Prostate gland (tissue), 2 donors: ENCODE results near the gene PODN. TPM values are rescaled to one million over a fixed set of nuclear protein-coding genes. Genes with fewer than 3 reads are reported as not detected.
A peak's percentile ranks its signal among the peaks of the same experiment; 100 is the strongest.

ENCODE experiments used
- DNase-seq: peaks from one replicate; pipeline ENCODE4 v3.0.0-alpha.2; 2019; ENCODE audit warnings: low spot score
- H3K27ac ChIP-seq, 2 donors: fragments of 200-600 bp; sonication (generic); 2 replicates each; pipeline ENCODE4 v1.5.1; 2017 to 2019
- H3K27me3 ChIP-seq: fragments of 200-600 bp; sonication (generic); replicated peaks from 2 replicates; pipeline ENCODE4 v1.5.1; 2019; ENCODE audit not compliant: insufficient read depth
- H3K36me3 ChIP-seq, 2 donors: fragments of 200-600 bp; sonication (generic); 1 replicate in 1 of 2; 2 replicates in 1 of 2; pipeline versions ENCODE4 v1.5.1 to v1.8.1; 2017 to 2019
- H3K4me1 ChIP-seq: fragments of 200-600 bp; sonication (generic); replicated peaks from 2 replicates; pipeline ENCODE4 v1.5.1; 2019
- H3K4me3 ChIP-seq, 2 donors: fragments of 200-600 bp; sonication (generic); 2 replicates each; pipeline ENCODE4 v1.5.1; 2017 to 2019
- H3K9me3 ChIP-seq: fragments of 200-600 bp; sonication (generic); 2 replicates; pipeline ENCODE4 v1.5.1; 2017
- POLR2A ChIP-seq: fragments of 450-650 bp; IDR thresholded peaks from one replicate; pipeline ENCODE4 v1.6.1; 2016; ENCODE audit warnings: antibody characterized with exemption, mild to moderate bottlenecking
- POLR2AphosphoS5 ChIP-seq: sonication (generic); formaldehyde crosslinking; IDR thresholded peaks from one replicate; pipeline ENCODE4 v1.6.1; 2017; ENCODE audit warnings: antibody characterized with exemption
- WGBS: methylation state at CpG from one replicate; pipeline ENCODE4 v1.1.5; 2018; 5-methylcytosine and 5-hydroxymethylcytosine counted together
- intact Hi-C: fragments of 100-400 bp; cut with DNase I; formaldehyde crosslinking; loops from one replicate; pipeline ENCODE4 v1.14.2; 2022
- total RNA-seq, 2 donors: library from RNA; depleted of rRNA; stranded (reverse); fragments of >200 nt; gene quantifications; one replicate each; pipeline ENCODE4 v1.1.0, GENCODE V29; 2016
- TF ChIP-seq, protein P1 (sequence below), 4 experiments: fragments of 200-600 bp in 2 of 4; fragments of 450-650 bp in 2 of 4; sonication (generic) in 2 of 4; IDR thresholded peaks; 1 replicate in 3 of 4; 2 replicates in 1 of 4; pipeline ENCODE4 v1.5.1; 2016 to 2019; ENCODE audit warnings: antibody characterized with exemption in 4 of 4, mild to moderate bottlenecking in 2 of 4, moderate library complexity in 2 of 4

Gene PODN
- total RNA-seq, 2 donors from 2014 or later: 11.6 to 92.7 TPM

DNA sequence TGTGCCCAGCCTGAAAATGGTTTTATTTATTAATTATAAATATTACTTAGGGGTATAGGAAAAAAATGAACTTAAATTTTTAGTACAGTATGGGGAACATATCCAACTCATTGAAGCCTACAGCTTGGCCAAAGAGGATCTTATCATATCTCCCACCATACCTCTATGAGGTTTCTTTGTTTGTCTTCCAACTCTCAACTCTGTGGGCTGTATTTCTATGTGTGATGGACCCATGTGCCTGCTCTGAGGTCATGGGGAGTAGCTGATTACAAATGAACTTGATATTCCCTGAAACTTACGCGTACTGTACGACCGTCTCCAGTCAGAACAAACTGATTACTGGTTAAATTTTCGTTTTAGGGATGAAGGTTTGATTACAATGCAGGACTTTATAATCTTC lies 41.4 kb upstream of the PODN start:
- Histone ChIP-seq H3K27ac (no peak overlapping the region), H3K36me3 (no peaks in the 10 kb centered on the region), H3K4me1 (no peaks in the 10 kb centered on the region), H3K4me3 (no peak overlapping the region), H3K9me3 (no peaks in the 10 kb centered on the region), H3K27me3 (no peaks in the 10 kb centered on the region)
- intact Hi-C loops: no loop called here
- DNase-seq: no peak
- WGBS: 91% methylated on average over 5 of the region's 5 CpGs
- TF ChIP-seq, protein P1, sequence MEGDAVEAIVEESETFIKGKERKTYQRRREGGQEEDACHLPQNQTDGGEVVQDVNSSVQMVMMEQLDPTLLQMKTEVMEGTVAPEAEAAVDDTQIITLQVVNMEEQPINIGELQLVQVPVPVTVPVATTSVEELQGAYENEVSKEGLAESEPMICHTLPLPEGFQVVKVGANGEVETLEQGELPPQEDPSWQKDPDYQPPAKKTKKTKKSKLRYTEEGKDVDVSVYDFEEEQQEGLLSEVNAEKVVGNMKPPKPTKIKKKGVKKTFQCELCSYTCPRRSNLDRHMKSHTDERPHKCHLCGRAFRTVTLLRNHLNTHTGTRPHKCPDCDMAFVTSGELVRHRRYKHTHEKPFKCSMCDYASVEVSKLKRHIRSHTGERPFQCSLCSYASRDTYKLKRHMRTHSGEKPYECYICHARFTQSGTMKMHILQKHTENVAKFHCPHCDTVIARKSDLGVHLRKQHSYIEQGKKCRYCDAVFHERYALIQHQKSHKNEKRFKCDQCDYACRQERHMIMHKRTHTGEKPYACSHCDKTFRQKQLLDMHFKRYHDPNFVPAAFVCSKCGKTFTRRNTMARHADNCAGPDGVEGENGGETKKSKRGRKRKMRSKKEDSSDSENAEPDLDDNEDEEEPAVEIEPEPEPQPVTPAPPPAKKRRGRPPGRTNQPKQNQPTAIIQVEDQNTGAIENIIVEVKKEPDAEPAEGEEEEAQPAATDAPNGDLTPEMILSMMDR (IDR thresholded peaks at IDR 0.05): no peak
- TF ChIP-seq POLR2A: no peak
- no peak for TF ChIP-seq POLR2AphosphoS5

DNA sequence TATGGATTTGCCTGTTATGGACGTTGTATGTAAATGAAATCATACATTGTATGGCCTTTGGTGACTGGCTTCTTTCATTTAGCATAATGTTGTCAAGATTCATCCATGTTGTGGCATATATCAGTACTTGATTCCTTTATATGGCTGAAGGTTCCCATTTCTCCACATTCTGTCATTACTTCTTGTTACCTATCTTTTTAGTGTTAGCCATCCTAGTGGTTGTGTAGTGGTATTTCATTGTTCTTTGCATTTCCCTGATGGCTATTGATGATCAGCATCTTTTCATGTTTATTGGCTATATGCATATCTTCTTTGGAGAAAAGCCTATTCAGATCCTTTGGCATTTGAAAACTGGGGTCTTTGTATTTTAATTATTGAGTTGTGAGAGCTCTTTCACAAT lies 39.8 kb upstream of the PODN start:
- intact Hi-C loops: no loop called here
- no peaks in the 10 kb centered on the region for H3K4me1 ChIP-seq
- 94% methylated on average over 1 of the region's 1 CpG for WGBS
- H3K36me3 ChIP-seq: no peaks in the 10 kb centered on the region
- H3K4me3 ChIP-seq: no peak overlapping the region
- H3K9me3 ChIP-seq: no peaks in the 10 kb centered on the region
- H3K27me3 ChIP-seq: no peaks in the 10 kb centered on the region
- H3K27ac ChIP-seq: no peak overlapping the region
- DNase-seq: no peak
- TF ChIP-seq, protein P1 (IDR thresholded peaks at IDR 0.05): no peak
- no peak for TF ChIP-seq POLR2A
- no peak for TF ChIP-seq POLR2AphosphoS5

DNA sequence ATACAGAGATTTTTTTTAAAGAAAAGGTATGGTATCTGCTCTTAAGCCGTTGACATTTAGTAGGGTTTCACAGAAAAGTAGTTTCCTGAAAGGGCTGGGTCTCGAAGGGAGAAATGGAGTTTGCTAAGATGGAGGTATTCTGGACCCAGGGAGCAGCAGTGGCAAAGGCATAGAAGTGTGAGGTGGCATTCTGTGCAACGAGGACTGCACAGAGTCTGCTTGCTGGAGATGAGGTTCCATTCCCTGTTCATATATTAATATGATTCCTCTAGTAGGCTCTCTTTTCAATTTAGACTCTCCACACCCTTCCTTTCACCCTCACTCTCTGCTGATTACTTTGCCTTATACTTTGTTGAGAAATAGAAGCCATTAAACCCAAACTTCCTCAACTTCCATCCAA lies 38.5 kb upstream of the PODN start:
- TF ChIP-seq POLR2AphosphoS5 (no peak), POLR2A (no peak)
- TF ChIP-seq, protein P1 (IDR thresholded peaks at IDR 0.05): no peak
- intact Hi-C loops: no loop called here
- Histone ChIP-seq H3K4me3 (no peak overlapping the region), H3K4me1 (no peaks in the 10 kb centered on the region), H3K36me3 (no peaks in the 10 kb centered on the region), H3K27me3 (no peaks in the 10 kb centered on the region), H3K27ac (no peak overlapping the region), H3K9me3 (no peaks in the 10 kb centered on the region)
- DNase-seq: no peak
- WGBS: 80% methylated on average over 3 of the region's 3 CpGs

GRCh38 chr1:53024117-53024516 lies 37.9 kb upstream of the PODN start:
- Histone ChIP-seq H3K4me1 (no peaks in the 10 kb centered on the region), H3K27me3 (no peaks in the 10 kb centered on the region), H3K36me3 (no peaks in the 10 kb centered on the region), H3K9me3 (no peaks in the 10 kb centered on the region), H3K27ac (no peak overlapping the region), H3K4me3 (no peak overlapping the region)
- TF ChIP-seq, protein P1 (IDR thresholded peaks at IDR 0.05): no peak
- TF ChIP-seq POLR2AphosphoS5 (no peak), POLR2A (no peak)
- intact Hi-C loops: no loop called here
- DNase-seq: no peak

GRCh38 chr1:53025034-53025768 lies 36.8 kb upstream of the PODN start:
- TF ChIP-seq POLR2AphosphoS5 (no peak), POLR2A (no peak)
- TF ChIP-seq, protein P1 (IDR thresholded peaks at IDR 0.05): no peak
- H3K4me1 ChIP-seq: no peaks in the 10 kb centered on the region
- no peak for DNase-seq

More at GRCh38 chr1:53025034-53025768, 36.8 kb upstream of the PODN start:
- H3K27me3 ChIP-seq: no peaks in the 10 kb centered on the region
- no peak overlapping the region for H3K4me3 ChIP-seq
- intact Hi-C loops: no loop called here
- peak overlapping the region in 1 of 2 donors; percentile 25 for H3K27ac ChIP-seq
- 74% methylated on average over 2 of the region's 2 CpGs for WGBS
- H3K36me3 ChIP-seq: no peaks in the 10 kb centered on the region
- no peaks in the 10 kb centered on the region for H3K9me3 ChIP-seq
